ENCODE measurements around the gene GFRA1. TPM values are rescaled to one million over a fixed set of nuclear protein-coding genes. Genes with fewer than 3 reads are reported as not detected.

The GFRA1 gene
- total and polyA plus RNA-seq, 2 of the 4 experiments (the other 2 are of a cell fraction) = 9.1 to 9.3 TPM

GRCh38 chr10:116071453-116072148 lies 201.4 kb downstream of the GFRA1 start:
- Histone ChIP-seq H2BK15ac (ENCODE audit: low read depth, low read length) (no peak overlapping the region), H3K4ac (ENCODE audit: low read depth, low read length) (no peak overlapping the region), H2AK5ac (ENCODE audit: low read depth, low read length) (no peak overlapping the region), H3K56ac (ENCODE audit: extremely low read depth, insufficient read depth, low read length) (no peak overlapping the region), H3K4me2 (ENCODE audit: low read depth, low read length) (no peak overlapping the region), H4K91ac (ENCODE audit: insufficient read depth, low read depth, low read length) (no peak overlapping the region), H3K9me3 (ENCODE audit: control insufficient read depth, insufficient read depth, low read length) (no peaks in the 10 kb centered on the region), H3K36me3 (ENCODE audit: control insufficient read depth, insufficient read depth, low read length) (no peaks in the 10 kb centered on the region), H3K27ac (ENCODE audit: insufficient read depth, low read length) (no peak overlapping the region), H3K14ac (replicated peaks; ENCODE audit: low read depth, low read length) (no peak overlapping the region), H3K79me1 (ENCODE audit: low read depth in 1 of 2, low read length in 2 of 2) (no peaks in the 10 kb centered on the region), H3K4me1 (ENCODE audit: control insufficient read depth, insufficient read depth, low read length) (no peaks in the 10 kb centered on the region), H3K4me3 (ENCODE audit: insufficient read depth, low read depth, low read length) (no peak overlapping the region), H2BK20ac (ENCODE audit: low read depth, low read length) (no peak overlapping the region), H4K5ac (ENCODE audit: low read depth, low read length) (no peak overlapping the region), H3K9ac (ENCODE audit: low read depth, low read length) (no peak overlapping the region), H3K27me3 (ENCODE audit: control insufficient read depth, insufficient read depth, low read length) (no peaks in the 10 kb centered on the region), H4K20me1 (ENCODE audit: insufficient read depth, low read length) (no peaks in the 10 kb centered on the region), H2AFZ (replicated peaks; ENCODE audit: low read length, poor library complexity) (no peak overlapping the region), H2BK120ac (ENCODE audit: low read depth, low read length) (no peak overlapping the region), H2AK9ac (replicated peaks; ENCODE audit: low read depth, low read length, poor library complexity) (no peak overlapping the region), H3K9me1 (ENCODE audit: insufficient read depth, low read length) (no peaks in the 10 kb centered on the region), H2BK5ac (ENCODE audit: low read depth, low read length, poor library complexity, severe bottlenecking) (no peak overlapping the region), H3K18ac (ENCODE audit: low read depth, low read length) (no peak overlapping the region), H3K23ac (ENCODE audit: low read depth, low read length) (no peak overlapping the region), H4K8ac (ENCODE audit: low read depth in 2 of 2, low read length in 2 of 2) (no peak overlapping the region)
- ChIA-PET POLR2A (ENCODE audit: unreplicated experiment) (no interaction called here), CTCF (no interaction called here)
- no peak for TF ChIP-seq CEBPB (IDR thresholded peaks at IDR 0.05; ENCODE audit: low read depth, low read length)
- no peak for TF ChIP-seq MXI1 (IDR thresholded peaks at IDR 0.05; ENCODE audit: borderline replicate concordance, low read depth, low read length)
- TF ChIP-seq BHLHE40 (IDR thresholded peaks at IDR 0.05; ENCODE audit: low read depth, low read length) = no peak
- TF ChIP-seq POLR2A (IDR thresholded peaks at IDR 0.05; ENCODE audit: low read depth, low read length) = no peak
- BruUV-seq (replicated peaks) = no TSS peak
- ATAC-seq (ENCODE audit: low read depth) (no peak), DNase-seq (no peak)
- WGBS, 2 experiments (ENCODE audit: extremely low coverage in 2 of 2, insufficient read length in 1 of 2) = no CpG with 5 or more reads among the region's 5 CpGs
- intact Hi-C loops (cut with micrococcal nuclease) (no loop called here), in situ Hi-C loops (cut with MboI; ENCODE audit: low sequenced_read_pairs) (no loop called here), dilution Hi-C loops (cut with HindIII; ENCODE audit: low sequenced_read_pairs, unreplicated experiment) (no loop called here)
